GM12878 (cell line): ENCODE results near the gene SDK2.

Source experiments
- BHLHE40 ChIP-seq, 2 experiments: fragments of 450-650 bp in 1 of 2; IDR thresholded peaks; 2 replicates each; pipeline ENCODE4 v1.6.1; 2011 to 2017; ENCODE audit warnings: low read depth in 2 of 2, borderline replicate concordance in 1 of 2, improper control_type of control experiment in 1 of 2, low read length in 1 of 2, mild to moderate bottlenecking in 1 of 2
- NFYA ChIP-seq: IDR thresholded peaks from 2 replicates; pipeline ENCODE4 v1.6.1; 2011; ENCODE audit warnings: low read depth, mild to moderate bottlenecking, low read length, improper control_type of control experiment, borderline replicate concordance
- POLR2A ChIP-seq: IDR thresholded peaks from 2 replicates; pipeline ENCODE4 v1.6.1; 2011; ENCODE audit warnings: low read depth, mild to moderate bottlenecking, low read length
- POLR2AphosphoS2 ChIP-seq: IDR thresholded peaks from 2 replicates; pipeline ENCODE4 v1.6.1; 2011; ENCODE audit warnings: low read depth, mild to moderate bottlenecking, low read length, improper control_type of control experiment, moderate library complexity
- YY1 ChIP-seq: IDR thresholded peaks from 2 replicates; pipeline ENCODE4 v1.6.1; 2011; ENCODE audit warnings: low read depth, mild to moderate bottlenecking, low read length
- ZBTB11 ChIP-seq: fragments of 450-650 bp; formaldehyde crosslinking; IDR thresholded peaks from 2 replicates; pipeline ENCODE4 v1.5.0; 2022; ENCODE audit warnings: mild to moderate bottlenecking, missing genetic modification characterization
- ZSCAN29 ChIP-seq: fragments of 450-650 bp; IDR thresholded peaks from 2 replicates; pipeline ENCODE4 v1.6.1; 2017; ENCODE audit warnings: mild to moderate bottlenecking, moderate library complexity
- TF ChIP-seq, protein P1 (sequence below), 3 experiments: IDR thresholded peaks in 2 of 3; conservative IDR thresholded peaks in 1 of 3; 2 replicates each; pipeline ENCODE4 v1.5.1; 2011; ENCODE audit warnings: low read depth in 3 of 3, low read length in 3 of 3, mild to moderate bottlenecking in 3 of 3, control low read depth in 2 of 3, moderate library complexity in 2 of 3, inconsistent platforms in 1 of 3, mixed read lengths in 1 of 3; ENCODE audit not compliant: control insufficient read depth in 2 of 3, insufficient read depth in 1 of 3; ENCODE audit errors: extremely low read depth in 1 of 3
- TF ChIP-seq, protein P2 (sequence below): fragments of 450-650 bp; IDR thresholded peaks from 2 replicates; pipeline ENCODE4 v1.6.1; 2017; ENCODE audit warnings: mild to moderate bottlenecking

GRCh38 chr17:73286863-73287296 is 357.4 kb downstream of the SDK2 start:
- TF ChIP-seq POLR2AphosphoS2 (no peak), POLR2A (no peak), BHLHE40 (IDR thresholded peaks at IDR 0.05; ENCODE audit: borderline replicate concordance in 1 of 2, low read depth in 2 of 2, low read length in 1 of 2) (no peak), YY1 (no peak), NFYA (no peak), ZSCAN29 (no peak), ZBTB11 (CRISPR knock-in tag) (no peak)
- TF ChIP-seq, protein P1, sequence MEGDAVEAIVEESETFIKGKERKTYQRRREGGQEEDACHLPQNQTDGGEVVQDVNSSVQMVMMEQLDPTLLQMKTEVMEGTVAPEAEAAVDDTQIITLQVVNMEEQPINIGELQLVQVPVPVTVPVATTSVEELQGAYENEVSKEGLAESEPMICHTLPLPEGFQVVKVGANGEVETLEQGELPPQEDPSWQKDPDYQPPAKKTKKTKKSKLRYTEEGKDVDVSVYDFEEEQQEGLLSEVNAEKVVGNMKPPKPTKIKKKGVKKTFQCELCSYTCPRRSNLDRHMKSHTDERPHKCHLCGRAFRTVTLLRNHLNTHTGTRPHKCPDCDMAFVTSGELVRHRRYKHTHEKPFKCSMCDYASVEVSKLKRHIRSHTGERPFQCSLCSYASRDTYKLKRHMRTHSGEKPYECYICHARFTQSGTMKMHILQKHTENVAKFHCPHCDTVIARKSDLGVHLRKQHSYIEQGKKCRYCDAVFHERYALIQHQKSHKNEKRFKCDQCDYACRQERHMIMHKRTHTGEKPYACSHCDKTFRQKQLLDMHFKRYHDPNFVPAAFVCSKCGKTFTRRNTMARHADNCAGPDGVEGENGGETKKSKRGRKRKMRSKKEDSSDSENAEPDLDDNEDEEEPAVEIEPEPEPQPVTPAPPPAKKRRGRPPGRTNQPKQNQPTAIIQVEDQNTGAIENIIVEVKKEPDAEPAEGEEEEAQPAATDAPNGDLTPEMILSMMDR (IDR thresholded peaks at IDR 0.05 in 2 of 3, conservative IDR thresholded peaks at IDR 0.05 in 1 of 3; ENCODE audit: control insufficient read depth in 2 of 3, extremely low read depth in 1 of 3, insufficient read depth in 1 of 3, low read depth in 3 of 3, low read length in 3 of 3), result no peak
- TF ChIP-seq, protein P2, sequence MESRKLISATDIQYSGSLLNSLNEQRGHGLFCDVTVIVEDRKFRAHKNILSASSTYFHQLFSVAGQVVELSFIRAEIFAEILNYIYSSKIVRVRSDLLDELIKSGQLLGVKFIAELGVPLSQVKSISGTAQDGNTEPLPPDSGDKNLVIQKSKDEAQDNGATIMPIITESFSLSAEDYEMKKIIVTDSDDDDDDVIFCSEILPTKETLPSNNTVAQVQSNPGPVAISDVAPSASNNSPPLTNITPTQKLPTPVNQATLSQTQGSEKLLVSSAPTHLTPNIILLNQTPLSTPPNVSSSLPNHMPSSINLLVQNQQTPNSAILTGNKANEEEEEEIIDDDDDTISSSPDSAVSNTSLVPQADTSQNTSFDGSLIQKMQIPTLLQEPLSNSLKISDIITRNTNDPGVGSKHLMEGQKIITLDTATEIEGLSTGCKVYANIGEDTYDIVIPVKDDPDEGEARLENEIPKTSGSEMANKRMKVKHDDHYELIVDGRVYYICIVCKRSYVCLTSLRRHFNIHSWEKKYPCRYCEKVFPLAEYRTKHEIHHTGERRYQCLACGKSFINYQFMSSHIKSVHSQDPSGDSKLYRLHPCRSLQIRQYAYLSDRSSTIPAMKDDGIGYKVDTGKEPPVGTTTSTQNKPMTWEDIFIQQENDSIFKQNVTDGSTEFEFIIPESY, result no peak
